Stimulated activated CD8-positive, alpha-beta memory T cell treated with anti-CD3 and anti-CD28 coated beads, Interleukin-4, amount 100 ng/mL, for 24 hours (primary cell): Measurements from ENCODE around the gene SLC24A5.
A peak's percentile ranks its signal among the peaks of the same experiment; 100 is the strongest.

Source experiments
- DNase-seq: peaks from one replicate; pipeline ENCODE4 v3.0.0-alpha.2; 2020; ENCODE audit warnings: low read depth

SLC24A5 gene

GRCh38 chr15:48190932-48191573 is 70.3 kb downstream of the SLC24A5 start:
- peak; percentile 7 for DNase-seq

DNA sequence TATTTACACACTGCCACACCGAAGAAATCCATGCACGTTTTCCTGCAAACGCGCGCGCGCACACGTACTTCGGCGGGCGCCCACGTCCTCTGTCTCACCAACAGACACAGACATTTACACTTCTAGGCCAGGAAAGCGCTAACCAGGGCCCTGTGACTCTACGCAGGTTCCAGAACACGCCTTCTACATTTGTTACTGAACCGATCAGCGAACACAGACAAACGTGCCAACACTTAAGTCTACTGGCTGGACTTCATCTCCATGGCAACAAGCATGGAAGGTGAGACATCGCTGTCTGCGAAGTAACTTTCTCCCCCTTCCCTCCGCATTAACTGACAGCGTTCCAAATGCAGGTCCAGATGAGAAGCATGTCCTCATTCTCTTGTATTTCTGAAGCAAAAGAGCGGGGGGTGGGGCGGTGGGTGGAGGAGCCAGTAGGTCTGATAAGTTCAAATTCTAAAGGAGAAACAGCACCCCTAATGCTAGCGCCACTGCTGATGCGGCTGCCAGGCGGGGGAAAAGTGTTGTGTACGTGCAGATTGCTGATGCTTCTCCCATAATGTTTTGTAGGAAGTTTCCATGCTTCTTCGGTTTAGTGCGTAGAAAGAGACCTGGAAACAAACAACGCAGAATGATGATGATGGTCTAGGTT is 70.9 kb downstream of the SLC24A5 start, which contains the start of gene CTXN2:
Gene CTXN2 (plus strand): TSS at position 92 of the 652 bp plus-strand sequence. CDS start 9,636 bp downstream, outside the sequence.
- DNase-seq: no peak
